Lower lobe of right lung (tissue), 2 donors: ENCODE data around the gene ABCG8. TPM values are rescaled to one million over a fixed set of nuclear protein-coding genes. Genes with fewer than 3 reads are reported as not detected.

Experiments used
- ATAC-seq, 2 donors: fragments of 200-7000 bp; cut with Tn5 transposase; one replicate each; pipeline ENCODE4 v1.9.1; 2020 to 2022; ENCODE audit warnings: mild to moderate bottlenecking in 2 of 2, moderate library complexity in 2 of 2
- DNase-seq: peaks from one replicate; pipeline ENCODE4 v3.0.0-alpha.2; 2020
- H3K27ac ChIP-seq: fragments of 200-600 bp; one replicate; pipeline ENCODE4 v1.8.0; 2022
- H3K27me3 ChIP-seq: fragments of 200-600 bp; one replicate; pipeline ENCODE4 v1.8.0; 2022; ENCODE audit warnings: low read depth
- H3K36me3 ChIP-seq: fragments of 200-600 bp; one replicate; pipeline ENCODE4 v1.8.0; 2022; ENCODE audit warnings: mild to moderate bottlenecking
- H3K4me1 ChIP-seq: fragments of 200-600 bp; one replicate; pipeline ENCODE4 v1.8.0; 2022
- H3K4me3 ChIP-seq: fragments of 200-600 bp; one replicate; pipeline ENCODE4 v1.8.0; 2022; ENCODE audit warnings: mild to moderate bottlenecking
- H3K9me3 ChIP-seq: fragments of 200-600 bp; one replicate; pipeline ENCODE4 v1.8.0; 2022
- CTCF ChIP-seq: fragments of 200-600 bp; IDR thresholded peaks from one replicate; pipeline ENCODE4 v1.8.0; 2022; ENCODE audit warnings: antibody characterized with exemption, mild to moderate bottlenecking
- intact Hi-C: fragments of 100-400 bp; cut with DNase I; formaldehyde crosslinking; loops from one replicate; pipeline ENCODE4 v1.11.0; 2022
- total RNA-seq: library from RNA; stranded (reverse); fragmentation: NEBNext Ultra II Directional; extraction: Animal tissue kit (Norgen Biotek cat#: 25700); gene quantifications from one replicate; pipeline ENCODE4 v1.2.1, GENCODE V29; 2021
- donor health status: DM: no; HTN: yes; CAD: no; lungs with severe emphysema.

The ABCG8 gene
- total RNA-seq, 1 donor from 2014 or later, result not detected

DNA sequence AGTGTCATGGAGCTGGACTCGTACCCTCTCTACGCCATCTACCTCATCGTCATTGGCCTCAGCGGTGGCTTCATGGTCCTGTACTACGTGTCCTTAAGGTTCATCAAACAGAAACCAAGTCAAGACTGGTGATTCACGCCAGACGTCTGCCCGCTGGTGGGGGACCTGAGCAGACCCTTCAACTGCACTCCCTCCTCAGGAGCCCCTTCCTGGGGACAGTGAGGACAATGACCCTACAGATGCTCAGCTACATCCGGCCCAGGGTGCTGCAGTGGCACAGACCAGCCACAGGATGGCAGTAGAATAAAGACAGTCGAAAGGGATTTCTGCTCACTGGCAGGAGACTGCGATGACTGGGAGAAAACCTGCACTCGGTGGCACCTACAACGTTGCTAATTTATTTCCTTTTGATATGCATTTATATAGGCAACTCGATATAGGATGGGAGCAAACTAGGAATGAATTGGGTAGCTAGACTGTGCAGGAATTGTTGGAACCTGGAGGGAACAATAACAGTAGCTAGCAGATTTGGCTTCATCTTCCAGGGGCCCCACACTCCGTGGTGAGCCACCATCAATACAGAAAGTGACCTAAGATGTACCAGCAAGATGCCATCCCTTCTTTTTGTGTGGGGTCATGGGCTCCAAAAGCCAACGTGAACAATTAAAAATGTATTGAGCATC lies 39.2 kb downstream of the ABCG8 start:
- no peaks in the 10 kb centered on the region for H3K9me3 ChIP-seq
- intact Hi-C loops, result no loop called here
- ATAC-seq, result peak; percentile 80 to 86
- no peak overlapping the region for H3K4me3 ChIP-seq
- no peaks in the 10 kb centered on the region for H3K36me3 ChIP-seq
- H3K27ac ChIP-seq, result no peak overlapping the region
- DNase-seq, result peak; percentile 64
- no peaks in the 10 kb centered on the region for H3K27me3 ChIP-seq
- peaks cover 25% of the 10 kb centered on the region for H3K4me1 ChIP-seq
- peak; percentile 96 for TF ChIP-seq CTCF

GRCh38 chr2:43879261-43879660 lies 40.5 kb downstream of the ABCG8 start:
- Histone ChIP-seq H3K4me1 (peaks cover 26% of the 10 kb centered on the region), H3K27ac (no peak overlapping the region), H3K4me3 (no peak overlapping the region), H3K9me3 (no peaks in the 10 kb centered on the region), H3K27me3 (no peaks in the 10 kb centered on the region), H3K36me3 (no peaks in the 10 kb centered on the region)
- no peak for ATAC-seq
- intact Hi-C loops, result no loop called here
- DNase-seq, result no peak
- no peak for TF ChIP-seq CTCF

GRCh38 chr2:43880471-43880870 lies 41.7 kb downstream of the ABCG8 start:
- peaks cover 26% of the 10 kb centered on the region for H3K4me1 ChIP-seq
- H3K36me3 ChIP-seq, result no peaks in the 10 kb centered on the region
- DNase-seq (no peak), ATAC-seq (no peak)
- TF ChIP-seq CTCF, result no peak
- H3K9me3 ChIP-seq, result no peaks in the 10 kb centered on the region
- H3K27ac ChIP-seq, result no peak overlapping the region
- H3K4me3 ChIP-seq, result no peak overlapping the region
- H3K27me3 ChIP-seq, result no peaks in the 10 kb centered on the region
- intact Hi-C loops, result no loop called here

- no peak for ATAC-seq
Measured at GRCh38 chr2:43880952-43881351, 42.2 kb downstream of the ABCG8 start.

DNA sequence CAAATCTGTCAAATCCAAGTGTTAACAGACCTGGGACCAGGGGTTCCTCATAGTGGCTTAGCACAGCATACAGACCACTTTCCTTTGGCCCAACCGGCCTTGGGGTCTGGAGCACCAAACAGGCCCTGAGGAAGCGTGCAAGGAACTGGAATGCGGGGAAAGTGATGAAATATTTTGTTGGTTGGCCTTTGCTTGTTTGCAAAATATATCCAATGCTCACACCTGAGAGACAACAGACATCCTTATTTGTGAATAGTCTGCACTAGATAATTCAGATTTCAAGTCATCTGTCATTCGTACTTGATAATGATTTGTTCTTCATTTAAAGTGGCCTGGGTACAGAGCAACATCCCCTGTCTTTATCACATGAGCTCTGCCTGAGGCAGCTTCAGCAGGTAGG lies 43.5 kb downstream of the ABCG8 start:
- Histone ChIP-seq H3K9me3 (no peaks in the 10 kb centered on the region), H3K27me3 (no peaks in the 10 kb centered on the region), H3K4me3 (no peak overlapping the region), H3K36me3 (peaks cover 10% of the 10 kb centered on the region), H3K4me1 (peaks cover 26% of the 10 kb centered on the region), H3K27ac (peak overlapping the region; percentile 34)
- TF ChIP-seq CTCF, result no peak
- no peak for ATAC-seq
- no peak for DNase-seq
- intact Hi-C loops, result no loop called here

More at GRCh38 chr2:43880952-43881351, 42.2 kb downstream of the ABCG8 start:
- H3K27me3 ChIP-seq, result no peaks in the 10 kb centered on the region
- no peak for TF ChIP-seq CTCF
- H3K27ac ChIP-seq, result peak overlapping the region; percentile 24
- H3K4me1 ChIP-seq, result peaks cover 26% of the 10 kb centered on the region
- H3K4me3 ChIP-seq, result no peak overlapping the region
- intact Hi-C loops, result no loop called here
- H3K36me3 ChIP-seq, result no peaks in the 10 kb centered on the region
- DNase-seq, result no peak
- no peaks in the 10 kb centered on the region for H3K9me3 ChIP-seq
